Stimulated activated CD8-positive, alpha-beta memory T cell treated with anti-CD3 and anti-CD28 coated beads, Interleukin-7, amount 100 ng/mL, for 48 hours (primary cell): ENCODE data around the gene C5orf46.
"Not testable (repeated sequence)": the region's sequence is repeated elsewhere in the genome, so short reads cannot be mapped to it uniquely, and the experiment has no call there.

Source experiments
- DNase-seq, 2 donors: peaks; one replicate each; pipeline ENCODE4 v3.0.0-alpha.2; 2020; ENCODE audit warnings: low read depth in 1 of 2; ENCODE audit errors: extremely low read depth in 1 of 2

Gene C5orf46

GRCh38 chr5:147895864-147896263 lies 10.5 kb downstream of the C5orf46 start:
- DNase-seq: no peak

GRCh38 chr5:147893820-147894219 lies 12.5 kb downstream of the C5orf46 start:
- no peak for DNase-seq

GRCh38 chr5:147892696-147893296 lies 13.5 kb downstream of the C5orf46 start:
- DNase-seq: no peak

- no peak for DNase-seq
Observed at GRCh38 chr5:147887930-147888329, 18.4 kb downstream of the C5orf46 start.

DNA sequence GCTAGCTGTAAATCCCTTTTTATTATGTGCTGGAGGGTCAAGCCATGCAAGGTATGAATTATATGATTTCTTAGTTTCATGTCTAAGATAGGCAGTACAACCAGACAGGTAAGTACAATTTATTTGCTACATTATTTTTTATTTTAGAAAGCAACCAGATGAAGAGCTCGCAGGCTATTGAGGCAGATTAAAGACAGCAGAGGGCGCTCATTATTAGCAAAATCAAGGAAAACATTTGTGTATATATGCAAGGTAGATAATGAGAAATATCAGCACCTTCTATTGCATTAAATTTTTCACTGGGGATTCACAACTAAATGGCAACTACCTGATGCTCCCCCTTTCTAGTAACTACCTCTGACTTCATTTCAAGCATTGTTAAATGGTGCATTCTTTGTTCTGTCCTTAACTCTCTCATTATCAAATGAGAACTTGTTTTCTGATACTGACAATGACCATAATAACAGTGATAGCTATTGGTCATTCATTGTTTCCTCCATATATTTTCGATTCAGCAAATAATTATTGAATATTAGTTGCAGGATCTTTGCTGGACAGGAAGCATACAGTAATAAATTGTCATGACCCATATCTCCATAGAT lies 19.2 kb downstream of the C5orf46 start:
- no peak for DNase-seq

DNA sequence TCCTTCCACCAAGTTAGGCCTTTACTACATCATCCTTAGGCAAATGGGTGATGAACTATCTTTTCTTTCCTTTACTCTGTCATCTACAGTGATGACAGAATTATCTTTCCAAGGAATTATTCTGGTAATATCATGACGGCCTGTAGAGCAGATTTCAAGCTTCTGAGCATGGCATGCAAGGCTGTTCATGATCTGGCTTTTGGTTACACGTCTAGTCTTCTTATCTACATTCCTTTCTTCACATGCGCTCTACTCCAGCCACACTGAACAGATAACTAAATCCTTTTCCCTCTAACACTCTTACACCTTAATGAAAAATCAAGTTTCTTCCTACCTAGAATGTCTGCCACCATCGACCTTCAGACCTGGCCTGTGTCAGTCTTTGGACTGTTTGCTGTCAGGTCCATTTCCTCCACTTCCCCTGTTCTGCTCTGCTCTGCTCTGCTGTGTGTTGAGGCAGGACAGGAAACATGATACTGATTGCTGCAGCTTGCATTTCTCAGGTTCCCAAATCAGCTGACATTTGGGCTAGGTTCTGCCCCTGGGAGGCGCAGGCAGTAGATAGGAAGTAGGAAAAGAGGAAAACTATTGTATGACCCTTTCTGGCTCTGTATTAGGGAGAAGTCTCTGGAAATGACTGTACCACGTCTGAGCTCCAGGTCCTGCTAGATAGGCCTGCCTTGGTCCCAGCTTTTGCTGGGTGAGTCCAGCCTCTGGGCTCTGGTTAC lies 23.6 kb downstream of the C5orf46 start:
- DNase-seq: no peak

DNA sequence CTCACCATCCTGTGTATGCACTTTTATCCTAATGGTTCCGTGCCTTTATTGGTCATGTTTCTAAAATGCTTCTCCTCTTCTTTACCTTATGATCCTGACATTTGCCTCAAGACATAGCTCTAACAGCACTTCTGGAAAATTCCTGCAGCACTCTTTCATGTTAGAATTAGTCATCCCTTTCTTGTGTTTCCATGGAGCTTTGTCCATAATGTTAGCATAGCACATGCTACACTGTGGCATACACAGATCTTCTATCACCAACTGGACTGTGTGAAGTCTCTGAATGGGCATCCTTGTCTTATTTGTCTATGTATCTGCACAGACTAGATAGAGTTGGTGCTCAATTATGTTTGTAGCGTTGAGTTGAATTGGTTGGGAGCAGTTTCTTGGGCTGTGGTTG lies 25.9 kb downstream of the C5orf46 start:
- no peak for DNase-seq

- no peak for DNase-seq
Observed at GRCh38 chr5:147879784-147880183, 26.6 kb downstream of the C5orf46 start.

DNA sequence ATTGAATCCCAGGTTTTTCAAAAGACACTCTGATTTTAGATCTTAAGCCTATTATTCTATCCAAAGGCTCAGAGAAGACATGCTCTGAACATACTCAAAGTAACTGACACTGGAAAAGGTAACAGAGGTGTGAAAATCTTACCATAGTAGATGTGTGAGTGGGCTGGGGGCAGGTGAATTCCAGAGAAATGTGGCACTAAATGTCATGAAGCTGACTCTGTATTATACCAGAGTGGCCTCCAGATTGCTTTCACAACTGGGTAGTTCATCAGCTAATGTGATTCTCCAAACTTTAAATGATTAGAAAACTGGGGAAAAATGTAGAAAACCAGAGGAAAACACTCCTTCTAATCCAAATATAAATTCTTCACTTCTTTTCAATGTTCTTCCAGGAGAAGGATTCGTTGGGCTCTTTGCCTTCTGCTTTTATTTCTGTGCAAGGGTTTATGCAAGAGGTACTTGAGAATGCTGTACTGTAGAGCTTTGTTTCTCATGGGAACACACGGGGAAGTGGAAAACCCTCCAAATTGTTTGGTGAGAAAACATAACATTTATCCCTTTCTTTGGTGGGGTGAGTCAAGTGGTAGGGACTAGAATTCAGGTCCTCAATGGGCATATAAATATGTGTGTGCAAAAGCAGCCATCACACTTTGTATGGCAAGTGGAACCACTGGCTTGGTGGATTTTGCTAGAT lies 28.1 kb downstream of the C5orf46 start, which contains the start of gene SCGB3A2:
Gene SCGB3A2, plus strand, starts transcription at position 646 of the 694 bp plus-strand sequence. CDS start 93 bp downstream, outside the sequence.
- DNase-seq: no peak

GRCh38 chr5:147876626-147877025 lies 29.7 kb downstream of the C5orf46 start:
- DNase-seq: no peak

DNA sequence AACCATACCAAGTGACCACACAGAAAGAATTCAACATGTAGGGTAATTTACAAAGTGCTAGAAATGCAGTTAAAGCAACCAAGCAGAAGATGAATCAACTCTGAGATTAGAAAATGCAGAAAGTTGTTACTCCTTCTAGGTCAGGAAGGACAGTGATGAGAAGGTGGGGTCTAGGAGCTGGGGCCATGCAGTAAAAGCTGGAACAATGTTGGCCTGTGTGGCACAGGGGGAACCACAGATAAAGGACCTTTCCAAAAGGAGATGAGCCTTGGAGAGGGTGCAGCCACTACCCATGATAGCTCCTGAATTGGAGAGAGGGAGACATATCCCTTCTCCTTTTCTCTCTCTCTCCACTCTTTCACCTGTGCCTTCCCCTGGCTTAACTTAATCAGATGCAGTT lies 30.2 kb downstream of the C5orf46 start:
- DNase-seq: no peak

GRCh38 chr5:147874910-147875367 lies 31.4 kb downstream of the C5orf46 start:
- DNase-seq: no peak

DNA sequence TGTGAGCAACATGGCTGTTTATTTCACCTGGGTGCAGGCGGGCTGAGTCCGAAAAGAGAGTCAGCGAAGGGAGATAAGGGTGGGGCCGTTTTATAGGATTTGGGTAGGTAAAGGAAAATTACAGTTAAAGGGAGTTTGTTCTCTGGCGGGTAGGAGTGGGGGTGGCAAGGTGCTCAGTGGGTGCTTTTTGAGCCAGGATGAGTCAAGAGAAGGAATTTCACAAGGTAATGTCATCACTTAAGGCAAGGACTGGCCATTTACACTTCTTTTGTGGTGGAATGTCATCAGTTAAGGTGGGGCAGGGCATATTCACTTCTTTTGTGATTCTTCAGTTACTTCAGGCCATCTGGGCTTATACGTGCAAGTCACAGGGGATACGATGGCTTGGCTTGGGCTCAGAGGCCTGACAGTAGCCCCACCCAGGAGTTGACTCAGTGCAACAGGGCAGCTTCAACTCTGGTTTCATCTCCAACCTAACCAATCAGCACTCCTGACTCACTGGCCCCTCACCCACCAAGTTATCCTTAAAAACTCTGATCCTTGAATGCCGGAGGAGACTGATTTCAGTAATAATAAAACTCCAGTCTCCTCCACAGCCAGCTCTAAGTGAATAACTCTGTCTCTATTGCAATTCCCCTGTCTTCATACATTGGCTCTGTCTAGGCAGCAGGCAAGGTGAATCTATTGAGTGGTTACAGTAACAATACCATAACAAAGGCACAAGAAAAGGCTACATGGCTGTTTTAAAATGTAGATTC lies 32.0 kb downstream of the C5orf46 start:
- DNase-seq: not testable (repeated sequence)

DNA sequence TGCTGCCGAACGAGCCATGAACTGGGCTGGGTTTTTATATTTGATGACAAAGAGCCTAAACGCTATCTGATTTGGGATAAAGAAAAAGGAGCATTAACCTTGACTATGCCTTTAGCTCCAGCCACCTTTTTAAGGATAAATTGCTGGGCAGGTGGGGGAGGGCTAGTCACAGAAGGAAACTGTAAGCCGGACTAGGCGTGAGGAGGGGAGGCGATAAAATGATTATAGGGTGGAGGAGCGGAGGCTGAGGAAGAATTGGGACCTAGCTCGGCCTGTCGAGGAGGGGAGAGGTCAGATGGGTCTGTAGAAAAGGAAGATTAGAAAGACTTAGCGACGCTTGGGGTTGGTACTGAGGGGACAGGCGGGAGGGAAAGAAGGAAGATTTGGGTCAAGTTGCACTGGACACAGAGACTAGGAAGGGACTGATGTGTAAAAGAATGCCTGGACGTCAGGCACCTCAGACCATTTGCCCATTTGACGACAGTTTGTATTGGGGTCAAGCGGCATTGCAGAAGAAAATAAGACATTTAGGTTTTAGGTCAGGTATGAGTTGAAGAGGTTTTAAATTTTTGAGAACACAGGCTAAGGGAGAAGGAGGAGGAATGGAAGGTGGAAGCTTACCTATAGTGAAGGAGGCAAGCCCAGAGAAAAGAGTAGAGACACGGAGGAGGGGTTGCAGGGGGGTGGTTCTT lies 33.4 kb downstream of the C5orf46 start:
- DNase-seq: not testable (repeated sequence)

- DNase-seq: not testable (repeated sequence)
Observed at GRCh38 chr5:147871980-147872549, 34.3 kb downstream of the C5orf46 start.

- not testable (repeated sequence) for DNase-seq
Observed at GRCh38 chr5:147869892-147870291, 36.4 kb downstream of the C5orf46 start.

DNA sequence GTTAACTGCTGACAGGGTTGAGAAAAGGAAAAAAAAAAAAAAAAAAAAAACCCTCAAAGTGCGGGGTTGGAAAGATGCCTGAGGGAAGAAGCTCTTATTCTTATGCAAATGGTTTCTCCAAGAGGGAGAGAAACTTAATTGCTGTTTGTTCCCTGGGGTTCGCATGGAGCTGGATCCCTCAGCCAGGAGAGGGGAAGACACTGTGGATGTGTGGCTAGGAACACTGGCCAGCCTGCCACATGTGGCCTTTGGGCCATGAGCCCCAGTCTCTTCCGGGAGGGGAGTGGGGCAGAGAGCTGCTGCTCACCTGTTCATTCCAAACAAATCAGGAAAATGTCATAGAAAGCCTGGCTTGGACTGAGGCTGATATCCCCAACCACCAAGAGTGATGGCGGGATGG lies 37.2 kb downstream of the C5orf46 start:
- DNase-seq: no peak

DNA sequence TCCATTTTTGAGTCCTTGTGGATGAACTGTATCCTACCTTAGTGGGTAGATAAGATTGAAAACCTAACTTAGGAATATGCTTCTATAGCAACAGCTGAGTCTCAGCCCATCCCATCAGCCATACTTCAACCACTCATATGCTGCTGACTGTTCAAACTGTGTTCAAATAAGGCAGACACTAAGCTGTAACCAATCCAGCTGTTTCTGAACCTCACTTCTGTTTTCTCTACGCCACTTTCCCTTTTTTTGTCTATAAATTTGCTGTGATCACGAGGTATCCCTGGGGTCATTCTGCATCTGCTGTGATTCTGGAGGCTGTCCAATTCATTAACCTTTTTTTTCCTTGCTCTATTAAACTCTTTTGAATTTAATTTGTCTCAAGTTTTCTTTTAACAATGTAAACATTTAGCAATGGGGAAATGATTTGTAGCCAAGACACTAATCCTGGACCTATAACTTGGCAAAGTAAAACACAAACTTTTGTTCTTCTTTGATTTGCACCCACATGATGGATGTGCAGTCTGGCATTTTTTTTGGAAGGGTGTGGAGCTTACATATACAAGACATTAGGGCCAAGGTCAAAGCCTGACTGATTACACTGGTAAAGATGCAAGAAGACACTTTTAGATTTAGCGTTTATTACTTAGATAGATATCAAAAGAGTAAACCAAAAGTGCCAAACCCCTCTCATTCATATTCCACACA lies 42.7 kb downstream of the C5orf46 start:
- DNase-seq: no peak

DNA sequence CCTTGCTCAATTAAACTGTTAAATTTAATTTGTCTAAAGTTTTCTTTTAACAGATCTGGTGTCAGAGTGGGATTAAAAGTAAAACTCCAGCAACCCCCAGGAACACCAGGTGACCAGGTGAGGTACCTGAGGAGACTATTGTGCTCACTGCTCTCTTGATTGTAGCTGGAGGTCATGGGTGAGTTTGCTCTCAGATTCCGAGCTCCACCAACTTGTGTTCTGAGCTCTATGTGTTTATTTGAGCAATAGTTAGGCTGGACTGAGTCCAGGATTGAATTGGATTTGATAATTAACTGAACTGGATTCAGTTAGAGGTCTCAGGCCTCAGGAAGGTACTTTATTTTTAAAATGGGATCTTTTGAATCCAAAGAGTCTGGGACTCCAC lies 45.7 kb downstream of the C5orf46 start:
- no peak for DNase-seq
